T-helper 17 cell (primary cell): Measurements from ENCODE around the gene CCDC51. TPM values are rescaled to one million over a fixed set of nuclear protein-coding genes. Genes with fewer than 3 reads are reported as not detected.

Experiments
- ATAC-seq: fragments of 150-1000 bp; cut with Tn5 transposase; 2 replicates; pipeline ENCODE4 v1.10.0; 2021; ENCODE audit warnings: mild to moderate bottlenecking, moderate library complexity
- DNase-seq, 3 donors: peaks; one replicate each; pipeline versions ENCODE4 v3.0.0 to v3.0.0-alpha.2; 2020 to 2021
- H3K9me3 ChIP-seq: one replicate; pipeline ENCODE4 v1.7.0; 2013; ENCODE audit warnings: low read length, mild to moderate bottlenecking; ENCODE audit not compliant: control insufficient read depth, poor library complexity, severe bottlenecking
- H3K27ac Mint-ChIP-seq: one replicate; pipeline ENCODE4 v1.8.0; 2022; ENCODE audit warnings: mild to moderate bottlenecking, moderate library complexity, mixed read lengths
- H3K27me3 Mint-ChIP-seq: one replicate; pipeline ENCODE4 v1.8.0; 2022; ENCODE audit warnings: mixed read lengths
- H3K36me3 Mint-ChIP-seq: one replicate; pipeline ENCODE4 v1.8.0; 2022; ENCODE audit warnings: low read depth, mixed read lengths
- H3K4me1 Mint-ChIP-seq: one replicate; pipeline ENCODE4 v1.8.0; 2022; ENCODE audit warnings: mild to moderate bottlenecking, mixed read lengths
- H3K4me3 Mint-ChIP-seq: one replicate; pipeline ENCODE4 v1.8.0; 2022; ENCODE audit warnings: mild to moderate bottlenecking, moderate library complexity, mixed read lengths
- total RNA-seq, 4 donors: library from RNA in 2 of 4; stranded (reverse) in 2 of 4; gene quantifications; one replicate each; pipeline ENCODE4 v1.2.3 and lab custom pipeline; 2022 to 2026

The CCDC51 gene
- total RNA-seq, 2 donors from 2014 or later: 4.1 TPM

GRCh38 chr3:48436477-48436787 lies 3.5 kb downstream of the CCDC51 start:
- H3K9me3 ChIP-seq: no peaks in the 10 kb centered on the region
- Mint-ChIP-seq H3K36me3 (peaks cover 4% of the 10 kb centered on the region), H3K27ac (no peak overlapping the region), H3K4me1 (peaks cover 34% of the 10 kb centered on the region), H3K4me3 (no peak overlapping the region), H3K27me3 (no peaks in the 10 kb centered on the region)
- DNase-seq: no peak
- ATAC-seq: no peak

GRCh38 chr3:48435774-48436476 lies 4.0 kb downstream of the CCDC51 start:
- H3K4me3 Mint-ChIP-seq: no peak overlapping the region
- DNase-seq: peak; percentile 70 to 78 (median 76)
- peaks cover 4% of the 10 kb centered on the region for H3K36me3 Mint-ChIP-seq
- ATAC-seq: peak; percentile 32
- no peaks in the 10 kb centered on the region for H3K9me3 ChIP-seq
- no peak overlapping the region for H3K27ac Mint-ChIP-seq
- peaks cover 32% of the 10 kb centered on the region for H3K4me1 Mint-ChIP-seq
- H3K27me3 Mint-ChIP-seq: no peaks in the 10 kb centered on the region

GRCh38 chr3:48435223-48435595 lies 4.7 kb downstream of the CCDC51 start:
- Mint-ChIP-seq H3K36me3 (peaks cover 4% of the 10 kb centered on the region), H3K4me3 (no peak overlapping the region), H3K4me1 (peaks cover 28% of the 10 kb centered on the region), H3K27ac (no peak overlapping the region), H3K27me3 (no peaks in the 10 kb centered on the region)
- DNase-seq (no peak), ATAC-seq (no peak)
- no peaks in the 10 kb centered on the region for H3K9me3 ChIP-seq

- ATAC-seq: no peak
- no peak for DNase-seq
- peaks cover 28% of the 10 kb centered on the region for H3K4me1 Mint-ChIP-seq
- no peaks in the 10 kb centered on the region for H3K27me3 Mint-ChIP-seq
- peaks cover 2% of the 10 kb centered on the region for H3K36me3 Mint-ChIP-seq
- no peaks in the 10 kb centered on the region for H3K9me3 ChIP-seq
- no peak overlapping the region for H3K4me3 Mint-ChIP-seq
- H3K27ac Mint-ChIP-seq: no peak overlapping the region
Measured at GRCh38 chr3:48434591-48435222, 5.2 kb downstream of the CCDC51 start.

GRCh38 chr3:48433472-48434118 lies 6.3 kb downstream of the CCDC51 start:
- Mint-ChIP-seq H3K27ac (no peak overlapping the region), H3K4me1 (peaks cover 22% of the 10 kb centered on the region), H3K4me3 (no peak overlapping the region), H3K36me3 (peaks cover 2% of the 10 kb centered on the region), H3K27me3 (no peaks in the 10 kb centered on the region)
- ATAC-seq (no peak), DNase-seq (no peak)
- H3K9me3 ChIP-seq: no peaks in the 10 kb centered on the region

- ATAC-seq (no peak), DNase-seq (no peak)
- Mint-ChIP-seq H3K4me1 (peaks cover 15% of the 10 kb centered on the region), H3K27ac (no peak overlapping the region), H3K4me3 (no peak overlapping the region), H3K27me3 (no peaks in the 10 kb centered on the region), H3K36me3 (no peaks in the 10 kb centered on the region)
- no peaks in the 10 kb centered on the region for H3K9me3 ChIP-seq
Measured at GRCh38 chr3:48432411-48433371, 7.2 kb downstream of the CCDC51 start.

GRCh38 chr3:48431224-48432029 lies 8.5 kb downstream of the CCDC51 start:
- H3K27ac Mint-ChIP-seq: peak overlapping the region; percentile 69
- H3K36me3 Mint-ChIP-seq: no peaks in the 10 kb centered on the region
- H3K27me3 Mint-ChIP-seq: no peaks in the 10 kb centered on the region
- peak overlapping the region; percentile 25 for H3K4me3 Mint-ChIP-seq
- H3K4me1 Mint-ChIP-seq: peaks cover 14% of the 10 kb centered on the region
- H3K9me3 ChIP-seq: no peaks in the 10 kb centered on the region
- no peak for DNase-seq
- no peak for ATAC-seq

GRCh38 chr3:48430708-48431101 lies 9.2 kb downstream of the CCDC51 start:
- peak overlapping the region; percentile 69 for H3K27ac Mint-ChIP-seq
- H3K4me1 Mint-ChIP-seq: peaks cover 17% of the 10 kb centered on the region
- H3K27me3 Mint-ChIP-seq: no peaks in the 10 kb centered on the region
- ATAC-seq: no peak
- peak overlapping the region; percentile 90 for H3K4me3 Mint-ChIP-seq
- H3K9me3 ChIP-seq: no peaks in the 10 kb centered on the region
- no peak for DNase-seq
- H3K36me3 Mint-ChIP-seq: no peaks in the 10 kb centered on the region

GRCh38 chr3:48429960-48430707 lies 9.8 kb downstream of the CCDC51 start, which contains the start of gene PLXNB1:
PLXNB1 (minus strand) TSS chr3:48430086; CDS start chr3:48424611, 5,475 bp downstream.
- DNase-seq (no peak), ATAC-seq (no peak)
- H3K4me1 Mint-ChIP-seq: peaks cover 18% of the 10 kb centered on the region
- peak within 1 kb of the TSS; percentile 69 for H3K27ac Mint-ChIP-seq
- no peaks in the 10 kb centered on the region for H3K9me3 ChIP-seq
- peak within 1 kb of the TSS; percentile 90 for H3K4me3 Mint-ChIP-seq
- H3K36me3 Mint-ChIP-seq: no peaks in the 10 kb centered on the region
- no peaks in the 10 kb centered on the region for H3K27me3 Mint-ChIP-seq

GRCh38 chr3:48429317-48429959 lies 10.5 kb downstream of the CCDC51 start:
- no peaks in the 10 kb centered on the region for H3K27me3 Mint-ChIP-seq
- H3K4me3 Mint-ChIP-seq: peak overlapping the region; percentile 90
- peak; percentile 54 to 71 (median 70) for DNase-seq
- H3K4me1 Mint-ChIP-seq: peaks cover 15% of the 10 kb centered on the region
- no peaks in the 10 kb centered on the region for H3K9me3 ChIP-seq
- H3K36me3 Mint-ChIP-seq: no peaks in the 10 kb centered on the region
- no peak overlapping the region for H3K27ac Mint-ChIP-seq
- ATAC-seq: peak; percentile 78

- no peak for DNase-seq
- ATAC-seq: peak; percentile 5
- no peak overlapping the region for H3K27ac Mint-ChIP-seq
- H3K9me3 ChIP-seq: no peaks in the 10 kb centered on the region
- no peaks in the 10 kb centered on the region for H3K27me3 Mint-ChIP-seq
- peaks cover 15% of the 10 kb centered on the region for H3K4me1 Mint-ChIP-seq
- H3K36me3 Mint-ChIP-seq: no peaks in the 10 kb centered on the region
- H3K4me3 Mint-ChIP-seq: peak overlapping the region; percentile 63
Measured at GRCh38 chr3:48428572-48429316, 11.2 kb downstream of the CCDC51 start.
